Calu3 (cell line): ENCODE measurements around the gene RWDD4. TPM values are rescaled to one million over a fixed set of nuclear protein-coding genes. Genes with fewer than 3 reads are reported as not detected.

Experiments
- BruUV-seq: library from RNA; stranded (reverse); fragments of 400-500 nt; replicated peaks from 2 replicates; lab custom pipeline; 2021; lab: Mats Ljungman, UMichigan
- CTCF ChIA-PET: fragments of 300-600 bp; sonication (Branson Sonifier 250); formaldehyde crosslinking; loops from one replicate; lab custom pipeline; 2022; ENCODE audit warnings: antibody characterized with exemption; lab: Charles Lee
- DNase-seq: peaks from one replicate; pipeline ENCODE4 v3.0.0; 2022
- H3K27ac Mint-ChIP-seq: one replicate; pipeline ENCODE4 v1.8.0; 2022; ENCODE audit warnings: mixed read lengths; ENCODE audit not compliant: unreplicated experiment
- H3K27me3 Mint-ChIP-seq: one replicate; pipeline ENCODE4 v1.8.0; 2022; ENCODE audit warnings: mixed read lengths; ENCODE audit not compliant: unreplicated experiment
- H3K36me3 Mint-ChIP-seq: one replicate; pipeline ENCODE4 v1.8.0; 2022; ENCODE audit warnings: mild to moderate bottlenecking, moderate library complexity, mixed read lengths; ENCODE audit not compliant: insufficient read depth, unreplicated experiment
- H3K4me1 Mint-ChIP-seq: one replicate; pipeline ENCODE4 v1.8.0; 2022; ENCODE audit warnings: mild to moderate bottlenecking, low read depth, mixed read lengths; ENCODE audit not compliant: unreplicated experiment
- H3K4me3 Mint-ChIP-seq: one replicate; pipeline ENCODE4 v1.8.0; 2022; ENCODE audit warnings: mild to moderate bottlenecking, low read depth, moderate library complexity, mixed read lengths; ENCODE audit not compliant: unreplicated experiment
- H3K9me3 Mint-ChIP-seq: one replicate; pipeline ENCODE4 v1.8.0; 2022; ENCODE audit warnings: low read depth, mixed read lengths; ENCODE audit not compliant: unreplicated experiment
- CTCF ChIP-seq: fragments of 200-600 bp; IDR thresholded peaks from one replicate; pipeline ENCODE4 v1.8.0; 2022; ENCODE audit warnings: antibody characterized with exemption; ENCODE audit not compliant: unreplicated experiment
- intact Hi-C: fragments of 100-400 bp; cut with micrococcal nuclease; formaldehyde crosslinking; loops from one replicate; pipeline ENCODE4 v1.10.0; 2022; ENCODE audit not compliant: unreplicated experiment
- total RNA-seq: library from RNA; stranded (reverse); gene quantifications from 2 replicates; pipeline ENCODE4 v1.2.3, GENCODE V29; 2022

Gene RWDD4
- total RNA-seq, 1 experiment from 2014 or later: 15.9 TPM

DNA sequence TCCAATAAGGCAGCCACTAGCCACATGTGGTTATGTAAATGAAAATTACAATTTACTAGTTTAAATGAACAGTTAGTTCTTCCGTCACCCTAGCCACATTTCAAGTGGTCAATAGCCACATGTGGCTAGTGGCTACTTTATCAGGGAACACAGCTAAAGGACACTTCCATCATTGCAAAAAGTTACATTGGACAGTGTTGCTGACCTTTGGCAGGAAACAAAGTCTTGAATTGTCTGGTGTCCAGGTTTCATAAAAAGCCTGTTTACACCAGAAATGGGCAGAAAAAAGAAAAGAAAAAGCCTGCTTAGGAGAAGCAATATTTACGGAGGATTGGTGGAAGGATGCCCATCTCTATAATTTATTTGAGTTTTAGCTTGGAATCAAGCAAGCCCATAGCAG, 38.6 kb downstream of the RWDD4 start:
- no peaks in the 10 kb centered on the region for H3K9me3 Mint-ChIP-seq
- TF ChIP-seq CTCF: no peak
- BruUV-seq: no TSS peak
- intact Hi-C loops: no loop called here
- peaks cover 9% of the 10 kb centered on the region for H3K4me1 Mint-ChIP-seq
- H3K27me3 Mint-ChIP-seq: no peaks in the 10 kb centered on the region
- CTCF ChIA-PET: no interaction called here
- no peak for DNase-seq
- H3K4me3 Mint-ChIP-seq: no peak overlapping the region
- no peak overlapping the region for H3K27ac Mint-ChIP-seq
- H3K36me3 Mint-ChIP-seq: no peaks in the 10 kb centered on the region

DNA sequence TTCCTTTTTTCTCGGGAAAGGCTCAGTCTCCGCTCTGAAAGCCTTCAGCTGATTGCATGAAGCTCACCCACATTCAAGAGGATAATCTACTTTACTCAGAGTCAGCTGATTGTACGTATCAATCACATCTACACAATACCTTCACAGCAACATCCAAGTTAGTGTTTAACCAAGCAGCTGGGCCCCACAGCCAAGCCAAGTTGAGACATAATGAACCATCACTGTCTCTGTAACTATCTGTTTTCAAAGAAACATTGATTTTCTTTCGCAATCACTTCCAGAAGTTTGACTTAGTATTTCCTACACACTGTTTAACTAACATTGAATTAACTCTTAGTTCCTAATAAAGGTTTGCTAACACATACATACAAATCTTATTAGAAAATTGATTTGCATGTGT, 40.3 kb downstream of the RWDD4 start:
- DNase-seq: no peak
- H3K27ac Mint-ChIP-seq: no peak overlapping the region
- CTCF ChIA-PET: no interaction called here

DNA sequence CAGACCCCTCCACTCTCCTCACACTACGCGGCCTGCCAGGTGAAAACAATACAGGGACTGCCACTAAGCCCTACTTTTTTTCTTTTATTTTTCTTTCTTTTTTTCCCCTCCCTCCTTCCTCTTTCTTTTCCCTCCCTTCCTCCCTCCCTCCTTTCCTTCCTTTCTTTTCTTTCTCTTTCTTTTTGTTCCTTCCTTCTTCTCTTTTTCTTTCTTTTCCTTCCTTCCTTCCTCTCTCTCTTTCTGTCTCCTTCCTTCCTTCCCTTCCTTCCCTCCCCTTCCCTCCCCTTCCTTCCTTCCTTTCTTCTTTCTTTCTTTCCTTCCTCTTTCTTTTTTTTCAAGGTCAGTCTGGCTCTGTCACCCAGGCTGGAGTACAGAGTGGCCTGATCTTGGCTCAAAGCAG, 41.9 kb downstream of the RWDD4 start:
- Mint-ChIP-seq H3K9me3 (no peaks in the 10 kb centered on the region), H3K4me1 (no peaks in the 10 kb centered on the region), H3K27me3 (no peaks in the 10 kb centered on the region), H3K27ac (no peak overlapping the region), H3K4me3 (no peak overlapping the region), H3K36me3 (no peaks in the 10 kb centered on the region)
- CTCF ChIA-PET: no interaction called here
- DNase-seq: no peak
- BruUV-seq: no TSS peak
- TF ChIP-seq CTCF: no peak
- intact Hi-C loops: no loop called here

More for the DNA sequence above, 40.3 kb downstream of the RWDD4 start:
- Mint-ChIP-seq H3K36me3 (no peaks in the 10 kb centered on the region), H3K4me1 (no peaks in the 10 kb centered on the region), H3K4me3 (no peak overlapping the region), H3K27me3 (no peaks in the 10 kb centered on the region), H3K9me3 (no peaks in the 10 kb centered on the region)
- no TSS peak for BruUV-seq
- no peak for TF ChIP-seq CTCF
- intact Hi-C loops: no loop called here

- CTCF ChIA-PET: no interaction called here
- no peak for DNase-seq
- intact Hi-C loops: no loop called here
These were observed 46.4 kb downstream of the RWDD4 start for GRCh38 chr4:183612329-183613250.

More at GRCh38 chr4:183612329-183613250, 46.4 kb downstream of the RWDD4 start:
- Mint-ChIP-seq H3K9me3 (no peaks in the 10 kb centered on the region), H3K27me3 (no peaks in the 10 kb centered on the region), H3K4me3 (no peak overlapping the region), H3K4me1 (no peaks in the 10 kb centered on the region), H3K36me3 (peaks cover 5% of the 10 kb centered on the region), H3K27ac (no peak overlapping the region)
- TF ChIP-seq CTCF: no peak
- no TSS peak for BruUV-seq
